Measurements from ENCODE around the gene FBXL17. TPM values are rescaled to one million over a fixed set of nuclear protein-coding genes. Genes with fewer than 3 reads are reported as not detected.
"Not testable (repeated sequence)": the region's sequence is repeated elsewhere in the genome, so short reads cannot be mapped to it uniquely, and the experiment has no call there.

FBXL17 gene
- total and polyA plus RNA-seq, 2 donors = 12.3 to 13.5 TPM

- H3K4me1 ChIP-seq (ENCODE audit: control insufficient read depth in 2 of 2, insufficient read depth in 2 of 2, low read length in 2 of 2) = no peaks in the 10 kb centered on the region
- no peaks in the 10 kb centered on the region for H3K27me3 ChIP-seq (ENCODE audit: control insufficient read depth in 2 of 2, insufficient read depth in 1 of 2, low read length in 1 of 2)
- H3K9me3 ChIP-seq (ENCODE audit: control insufficient read depth in 2 of 2, insufficient read depth in 1 of 2, low read length in 1 of 2) = no peaks in the 10 kb centered on the region
- H3K36me3 ChIP-seq (ENCODE audit: control insufficient read depth in 2 of 2, insufficient read depth in 2 of 2, low read length in 1 of 2) = no peaks in the 10 kb centered on the region
- no peak overlapping the region for H3K4me3 ChIP-seq (ENCODE audit: low read length in 2 of 2)
- H3K27ac ChIP-seq (ENCODE audit: low read depth in 1 of 2, low read length in 1 of 2) = no peak overlapping the region
- DNase-seq (ENCODE audit: low read depth in 6 of 9, low spot score in 9 of 9) = no peak
These were observed 207.6 kb downstream of the FBXL17 start for GRCh38 chr5:108174286-108174685.

DNA sequence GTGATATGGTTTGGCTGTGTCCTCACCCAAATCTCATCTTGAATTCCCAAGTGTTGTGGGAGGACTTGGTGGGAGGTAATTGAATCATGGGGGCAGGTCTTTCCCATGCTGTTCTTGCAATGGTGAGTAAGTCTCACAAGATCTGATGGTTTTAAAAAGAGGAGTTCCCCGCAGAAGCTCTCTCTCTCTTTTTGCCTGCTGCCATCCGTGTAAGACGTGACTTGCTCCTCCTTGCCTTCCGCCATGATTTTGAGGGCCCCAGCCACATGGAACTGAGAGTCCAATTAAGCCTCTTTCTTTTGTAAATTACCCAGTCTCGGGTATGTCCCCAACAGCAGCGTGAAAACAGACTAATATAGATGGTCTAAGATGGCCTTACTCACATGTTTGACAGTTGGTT is 210.1 kb downstream of the FBXL17 start:
- H3K27me3 ChIP-seq (ENCODE audit: control insufficient read depth in 2 of 2, insufficient read depth in 1 of 2, low read length in 1 of 2) = no peaks in the 10 kb centered on the region
- H3K27ac ChIP-seq (ENCODE audit: low read depth in 1 of 2, low read length in 1 of 2) = no peak overlapping the region
- no peaks in the 10 kb centered on the region for H3K4me1 ChIP-seq (ENCODE audit: control insufficient read depth in 2 of 2, insufficient read depth in 2 of 2, low read length in 2 of 2)
- H3K36me3 ChIP-seq (ENCODE audit: control insufficient read depth in 2 of 2, insufficient read depth in 2 of 2, low read length in 1 of 2) = no peaks in the 10 kb centered on the region
- no peak for DNase-seq (ENCODE audit: low read depth in 6 of 9, low spot score in 9 of 9)
- no peaks in the 10 kb centered on the region for H3K9me3 ChIP-seq (ENCODE audit: control insufficient read depth in 2 of 2, insufficient read depth in 1 of 2, low read length in 1 of 2)
- H3K4me3 ChIP-seq (ENCODE audit: low read length in 2 of 2) = no peak overlapping the region
- whole genome bisulfite sequencing = 98% methylated on average over 6 of the region's 6 CpGs

GRCh38 chr5:108168915-108169314 is 213.0 kb downstream of the FBXL17 start:
- Histone ChIP-seq H3K36me3 (ENCODE audit: control insufficient read depth in 2 of 2, insufficient read depth in 2 of 2, low read length in 1 of 2) (no peaks in the 10 kb centered on the region), H3K4me1 (ENCODE audit: control insufficient read depth in 2 of 2, insufficient read depth in 2 of 2, low read length in 2 of 2) (no peaks in the 10 kb centered on the region), H3K9me3 (ENCODE audit: control insufficient read depth in 2 of 2, insufficient read depth in 1 of 2, low read length in 1 of 2) (no peaks in the 10 kb centered on the region), H3K27ac (ENCODE audit: low read depth in 1 of 2, low read length in 1 of 2) (no peak overlapping the region), H3K4me3 (ENCODE audit: low read length in 2 of 2) (no peak overlapping the region), H3K27me3 (ENCODE audit: control insufficient read depth in 2 of 2, insufficient read depth in 1 of 2, low read length in 1 of 2) (no peaks in the 10 kb centered on the region)
- no peak for DNase-seq (ENCODE audit: low read depth in 6 of 9, low spot score in 9 of 9)
- WGBS = 91% methylated on average over 2 of the region's 2 CpGs

- H3K4me1 ChIP-seq (ENCODE audit: control insufficient read depth in 2 of 2, insufficient read depth in 2 of 2, low read length in 2 of 2) = no peaks in the 10 kb centered on the region
- DNase-seq (ENCODE audit: low read depth in 6 of 9, low spot score in 9 of 9) = no peak
- over 99% methylated on average over 2 of the region's 2 CpGs for WGBS
These were observed 214.7 kb downstream of the FBXL17 start for GRCh38 chr5:108167174-108167573.

DNA sequence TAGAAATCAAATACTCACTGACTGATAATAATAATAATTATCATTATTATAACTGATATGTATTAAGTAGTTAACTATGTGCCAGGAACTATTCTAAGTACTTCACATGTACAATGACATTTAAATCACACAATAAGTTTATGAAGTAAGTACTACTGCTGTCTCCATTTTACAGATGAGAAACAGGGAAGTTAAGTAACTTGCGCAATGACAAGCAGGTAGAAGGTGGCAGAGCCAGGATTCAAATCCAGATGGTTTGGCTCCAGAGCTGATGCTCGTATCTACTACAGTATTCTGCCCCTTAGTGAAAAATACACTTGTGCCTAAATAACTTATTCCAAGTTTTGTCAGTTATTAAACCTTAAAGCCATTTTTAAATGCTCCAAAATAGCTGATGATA is 217.3 kb downstream of the FBXL17 start:
- Histone ChIP-seq H3K27me3 (ENCODE audit: control insufficient read depth in 2 of 2, insufficient read depth in 1 of 2, low read length in 1 of 2) (no peaks in the 10 kb centered on the region), H3K4me3 (ENCODE audit: low read length in 2 of 2) (no peak overlapping the region), H3K27ac (ENCODE audit: low read depth in 1 of 2, low read length in 1 of 2) (no peak overlapping the region), H3K36me3 (ENCODE audit: control insufficient read depth in 2 of 2, insufficient read depth in 2 of 2, low read length in 1 of 2) (no peaks in the 10 kb centered on the region), H3K4me1 (ENCODE audit: control insufficient read depth in 2 of 2, insufficient read depth in 2 of 2, low read length in 2 of 2) (no peaks in the 10 kb centered on the region), H3K9me3 (ENCODE audit: control insufficient read depth in 2 of 2, insufficient read depth in 1 of 2, low read length in 1 of 2) (no peaks in the 10 kb centered on the region)
- no peak for DNase-seq (ENCODE audit: low read depth in 6 of 9, low spot score in 9 of 9)
- WGBS = 97% methylated on average over 2 of the region's 2 CpGs

More at GRCh38 chr5:108167174-108167573, 214.7 kb downstream of the FBXL17 start:
- Histone ChIP-seq H3K27ac (ENCODE audit: low read depth in 1 of 2, low read length in 1 of 2) (no peak overlapping the region), H3K9me3 (ENCODE audit: control insufficient read depth in 2 of 2, insufficient read depth in 1 of 2, low read length in 1 of 2) (no peaks in the 10 kb centered on the region), H3K36me3 (ENCODE audit: control insufficient read depth in 2 of 2, insufficient read depth in 2 of 2, low read length in 1 of 2) (no peaks in the 10 kb centered on the region), H3K4me3 (ENCODE audit: low read length in 2 of 2) (no peak overlapping the region), H3K27me3 (ENCODE audit: control insufficient read depth in 2 of 2, insufficient read depth in 1 of 2, low read length in 1 of 2) (no peaks in the 10 kb centered on the region)

DNA sequence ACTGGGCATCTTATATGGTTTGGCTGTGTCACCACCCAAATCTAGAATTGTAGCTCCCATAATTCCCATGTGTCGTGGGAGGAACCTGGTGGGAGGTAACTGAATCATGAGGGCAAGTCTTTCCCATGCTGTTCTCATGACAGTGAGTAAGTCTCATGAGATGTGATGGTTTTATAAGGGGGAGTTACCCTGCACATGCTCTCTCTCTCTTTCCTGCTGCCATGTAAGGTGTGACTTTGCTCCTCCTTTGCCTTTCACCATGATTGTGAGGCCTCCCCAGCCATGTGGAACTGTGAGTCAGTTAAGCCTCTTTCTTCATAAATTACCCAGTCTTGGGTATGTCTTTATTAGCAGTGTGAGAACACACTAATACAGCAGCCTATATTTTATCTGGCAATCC is 229.0 kb downstream of the FBXL17 start:
- WGBS = 98% methylated on average over 1 of the region's 1 CpG

GRCh38 chr5:108149369-108149768 is 232.5 kb downstream of the FBXL17 start:
- Histone ChIP-seq H3K27ac (ENCODE audit: low read depth in 1 of 2, low read length in 1 of 2) (no peak overlapping the region), H3K4me3 (ENCODE audit: low read length in 2 of 2) (no peak overlapping the region), H3K36me3 (ENCODE audit: control insufficient read depth in 2 of 2, insufficient read depth in 2 of 2, low read length in 1 of 2) (no peaks in the 10 kb centered on the region), H3K9me3 (ENCODE audit: control insufficient read depth in 2 of 2, insufficient read depth in 1 of 2, low read length in 1 of 2) (no peaks in the 10 kb centered on the region), H3K27me3 (ENCODE audit: control insufficient read depth in 2 of 2, insufficient read depth in 1 of 2, low read length in 1 of 2) (no peaks in the 10 kb centered on the region), H3K4me1 (ENCODE audit: control insufficient read depth in 2 of 2, insufficient read depth in 2 of 2, low read length in 2 of 2) (no peaks in the 10 kb centered on the region)
- no peak for DNase-seq (ENCODE audit: low read depth in 6 of 9, low spot score in 9 of 9)
- WGBS = 99% methylated on average over 1 of the region's 1 CpG

More for the DNA sequence above, 229.0 kb downstream of the FBXL17 start:
- H3K36me3 ChIP-seq (ENCODE audit: control insufficient read depth in 2 of 2, insufficient read depth in 2 of 2, low read length in 1 of 2); H3K9me3 ChIP-seq (ENCODE audit: control insufficient read depth in 2 of 2, insufficient read depth in 1 of 2, low read length in 1 of 2); DNase-seq (ENCODE audit: low read depth in 6 of 9, low spot score in 9 of 9); H3K27me3 ChIP-seq (ENCODE audit: control insufficient read depth in 2 of 2, insufficient read depth in 1 of 2, low read length in 1 of 2); H3K4me1 ChIP-seq (ENCODE audit: control insufficient read depth in 2 of 2, insufficient read depth in 2 of 2, low read length in 2 of 2); H3K27ac ChIP-seq (ENCODE audit: low read depth in 1 of 2, low read length in 1 of 2); H3K4me3 ChIP-seq (ENCODE audit: low read length in 2 of 2): not testable (repeated sequence)

- no peaks in the 10 kb centered on the region for H3K36me3 ChIP-seq (ENCODE audit: control insufficient read depth in 2 of 2, insufficient read depth in 2 of 2, low read length in 1 of 2)
- peak in 3 of 9 donors; percentile 4 to 20 (median 8) for DNase-seq (ENCODE audit: low read depth in 6 of 9, low spot score in 9 of 9)
- H3K27ac ChIP-seq (ENCODE audit: low read depth in 1 of 2, low read length in 1 of 2) = no peak overlapping the region
- no peak overlapping the region for H3K4me3 ChIP-seq (ENCODE audit: low read length in 2 of 2)
- no peaks in the 10 kb centered on the region for H3K9me3 ChIP-seq (ENCODE audit: control insufficient read depth in 2 of 2, insufficient read depth in 1 of 2, low read length in 1 of 2)
- H3K27me3 ChIP-seq (ENCODE audit: control insufficient read depth in 2 of 2, insufficient read depth in 1 of 2, low read length in 1 of 2) = no peaks in the 10 kb centered on the region
- H3K4me1 ChIP-seq (ENCODE audit: control insufficient read depth in 2 of 2, insufficient read depth in 2 of 2, low read length in 2 of 2) = no peaks in the 10 kb centered on the region
These were observed 233.2 kb downstream of the FBXL17 start for GRCh38 chr5:108148715-108149139.

GRCh38 chr5:108146222-108146621 is 235.7 kb downstream of the FBXL17 start:
- H3K9me3 ChIP-seq (ENCODE audit: control insufficient read depth in 2 of 2, insufficient read depth in 1 of 2, low read length in 1 of 2) = no peaks in the 10 kb centered on the region
- no peaks in the 10 kb centered on the region for H3K27me3 ChIP-seq (ENCODE audit: control insufficient read depth in 2 of 2, insufficient read depth in 1 of 2, low read length in 1 of 2)
- H3K36me3 ChIP-seq (ENCODE audit: control insufficient read depth in 2 of 2, insufficient read depth in 2 of 2, low read length in 1 of 2) = no peaks in the 10 kb centered on the region
- WGBS = 92% methylated on average over 4 of the region's 4 CpGs
- H3K4me3 ChIP-seq (ENCODE audit: low read length in 2 of 2) = no peak overlapping the region
- no peaks in the 10 kb centered on the region for H3K4me1 ChIP-seq (ENCODE audit: control insufficient read depth in 2 of 2, insufficient read depth in 2 of 2, low read length in 2 of 2)
- H3K27ac ChIP-seq (ENCODE audit: low read depth in 1 of 2, low read length in 1 of 2) = no peak overlapping the region
- DNase-seq (ENCODE audit: low read depth in 6 of 9, low spot score in 9 of 9) = no peak

- H3K36me3 ChIP-seq (ENCODE audit: control insufficient read depth in 2 of 2, insufficient read depth in 2 of 2, low read length in 1 of 2) = no peaks in the 10 kb centered on the region
- H3K4me1 ChIP-seq (ENCODE audit: control insufficient read depth in 2 of 2, insufficient read depth in 2 of 2, low read length in 2 of 2) = no peaks in the 10 kb centered on the region
- H3K4me3 ChIP-seq (ENCODE audit: low read length in 2 of 2) = no peak overlapping the region
- DNase-seq (ENCODE audit: low read depth in 6 of 9, low spot score in 9 of 9) = no peak
- no peaks in the 10 kb centered on the region for H3K9me3 ChIP-seq (ENCODE audit: control insufficient read depth in 2 of 2, insufficient read depth in 1 of 2, low read length in 1 of 2)
- H3K27ac ChIP-seq (ENCODE audit: low read depth in 1 of 2, low read length in 1 of 2) = no peak overlapping the region
- WGBS = 95% methylated on average over 1 of the region's 1 CpG
- no peaks in the 10 kb centered on the region for H3K27me3 ChIP-seq (ENCODE audit: control insufficient read depth in 2 of 2, insufficient read depth in 1 of 2, low read length in 1 of 2)
These were observed 236.5 kb downstream of the FBXL17 start for GRCh38 chr5:108145351-108145750.
